Inferior parietal cortex (tissue), 1 donor: ENCODE measurements around the gene PIEZO2.
"Not testable (repeated sequence)": the region's sequence is repeated elsewhere in the genome, so short reads cannot be mapped to it uniquely, and the experiment has no call there.

Source experiments
- DNase-seq: peaks from one replicate; pipeline ENCODE4 v3.0.0-alpha.2; 2016; ENCODE audit errors: extremely low spot score

PIEZO2 gene

DNA sequence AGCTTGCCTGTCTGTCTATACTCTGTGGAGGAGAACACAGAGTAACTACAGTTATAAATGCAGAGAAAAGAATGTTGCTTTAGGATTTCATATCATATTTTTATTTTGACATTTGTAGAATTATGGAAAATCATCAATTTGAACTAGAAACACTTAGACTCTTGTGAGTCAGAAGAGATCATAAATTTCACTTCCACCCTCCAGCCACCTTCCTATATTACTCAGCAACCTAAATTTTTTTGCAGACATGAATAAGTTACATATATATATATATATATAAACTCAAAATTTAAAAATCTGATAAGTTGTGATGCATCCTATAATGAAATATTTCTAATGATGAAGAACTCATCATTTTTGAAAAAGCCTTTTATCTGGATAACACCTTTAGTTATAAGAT lies 172.3 kb downstream of the PIEZO2 start:
- no peak for DNase-seq

DNA sequence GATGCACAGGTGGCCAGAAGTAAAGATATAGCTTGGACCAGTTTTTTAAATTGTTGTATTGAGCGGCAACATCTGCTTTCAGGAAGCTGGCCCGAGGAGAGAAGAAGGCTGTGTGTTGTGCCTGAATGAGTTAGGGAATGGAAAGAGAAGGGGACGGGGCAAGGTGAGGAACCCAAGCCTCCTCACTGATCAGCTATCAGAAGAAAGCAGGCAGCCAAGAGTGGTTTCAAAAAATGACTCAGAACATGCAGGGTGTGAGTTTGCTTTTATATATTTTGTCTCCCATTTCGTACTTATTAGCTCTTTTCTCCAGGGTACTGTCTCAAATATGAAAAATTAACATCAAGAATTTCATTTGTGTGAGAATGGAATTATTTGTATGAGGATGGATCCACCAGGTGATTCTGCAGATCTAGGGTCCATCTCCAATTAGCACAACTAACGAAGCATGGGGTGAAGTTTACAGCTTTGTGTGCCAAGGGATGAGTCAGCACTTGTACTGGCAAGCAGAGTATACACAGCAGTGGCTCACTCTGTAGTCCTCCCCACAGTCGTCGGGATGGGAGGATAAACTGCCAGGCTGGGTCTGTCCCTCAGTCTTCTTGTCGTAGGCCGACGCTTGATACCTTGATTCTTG lies 175.7 kb downstream of the PIEZO2 start:
- no peak for DNase-seq

DNA sequence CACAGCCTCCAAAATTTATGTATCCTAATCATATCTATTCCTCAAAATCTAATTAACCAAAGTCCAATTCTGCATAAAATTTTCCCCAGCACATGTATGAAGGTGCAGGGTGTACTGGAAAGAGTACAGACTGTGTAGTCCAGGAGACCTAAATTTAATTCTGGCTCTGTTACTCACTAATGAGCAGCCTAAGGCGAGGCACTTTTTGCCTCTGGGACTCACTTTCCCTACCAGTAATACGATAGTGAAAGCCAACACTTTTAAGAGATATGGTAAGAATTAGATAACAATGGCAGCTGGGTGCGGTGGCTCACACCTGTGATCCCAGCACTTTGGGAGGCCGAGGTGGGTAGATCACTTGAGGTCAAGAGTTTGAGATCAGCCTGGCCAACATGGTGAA lies 177.7 kb downstream of the PIEZO2 start:
- DNase-seq = no peak

DNA sequence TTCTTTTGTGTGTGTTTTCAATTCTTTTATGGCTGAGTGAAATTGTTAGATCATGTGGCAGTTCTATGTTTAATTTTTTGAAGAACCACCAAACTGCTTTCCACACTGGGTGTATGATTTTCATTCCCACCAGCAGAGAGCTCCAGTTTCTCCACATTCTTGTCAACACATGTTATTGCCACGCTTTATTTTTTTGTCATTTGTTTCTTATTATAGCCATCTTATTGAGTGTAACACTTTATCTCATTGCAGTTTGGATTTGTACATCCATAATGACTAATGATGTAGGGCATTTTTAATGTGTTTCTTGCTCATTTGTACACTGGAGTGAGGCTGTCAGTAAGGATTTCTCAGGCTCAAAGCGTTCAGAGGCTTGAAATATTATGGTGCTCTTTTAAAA lies 184.2 kb downstream of the PIEZO2 start:
- no peak for DNase-seq

DNA sequence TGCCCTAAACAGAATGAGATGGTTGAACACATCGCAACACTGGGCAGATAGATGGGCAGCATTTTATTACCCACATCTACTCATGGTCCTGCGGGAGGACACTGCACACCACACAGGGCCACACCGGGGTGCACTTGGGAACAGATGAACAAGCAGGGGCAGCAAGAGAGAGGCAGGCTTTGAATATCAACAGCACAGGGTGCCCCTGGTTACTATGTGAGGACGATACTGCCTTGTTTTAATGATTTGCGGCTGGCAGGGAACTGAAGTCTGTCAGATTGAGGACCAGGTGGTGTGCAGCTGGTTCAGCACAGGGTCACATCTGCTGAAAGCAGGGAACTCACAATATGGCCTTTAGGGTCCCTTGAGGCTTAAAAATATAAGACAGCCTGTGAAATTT lies 195.7 kb downstream of the PIEZO2 start:
- no peak for DNase-seq

DNA sequence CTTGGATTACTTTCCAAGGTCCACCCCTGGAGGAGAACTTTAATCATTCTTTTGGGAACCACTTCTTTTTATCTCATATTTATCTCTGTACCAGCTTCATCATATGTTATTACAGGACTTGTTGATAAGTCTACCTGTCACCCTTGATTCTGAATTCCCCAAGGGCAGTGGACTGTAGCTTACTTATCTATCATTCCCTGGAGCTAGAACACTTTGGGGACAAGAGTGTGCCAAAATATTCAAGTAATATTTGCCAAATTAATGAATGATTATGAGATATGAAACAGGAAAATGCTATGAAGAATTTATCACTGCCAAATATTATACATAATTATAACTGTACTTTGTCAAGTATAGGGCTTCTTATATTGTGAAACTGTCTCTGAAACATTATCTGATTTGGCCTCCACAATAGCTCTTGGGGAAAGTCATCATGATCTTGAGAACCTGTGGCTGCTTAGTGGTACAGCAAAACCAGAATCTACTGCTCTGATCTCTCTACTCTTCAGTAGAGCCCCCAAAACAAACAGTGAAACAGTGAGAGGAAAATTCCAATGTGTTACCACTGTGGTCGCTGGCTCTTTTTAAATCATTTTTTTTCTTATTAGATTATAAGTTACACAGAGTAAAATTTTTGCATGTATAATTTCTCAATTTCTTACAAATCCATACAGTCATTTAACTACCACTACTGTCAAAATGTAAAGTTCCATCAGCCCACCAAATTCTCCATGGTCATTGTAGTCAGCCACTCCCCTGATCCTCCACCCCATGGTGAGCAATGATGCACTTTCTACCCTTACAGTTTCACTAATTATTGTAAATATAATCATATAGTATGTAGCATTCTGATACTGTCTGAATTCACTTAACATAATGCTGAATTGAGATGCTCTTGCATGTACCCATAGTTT lies 197.5 kb downstream of the PIEZO2 start:
- no peak for DNase-seq

DNA sequence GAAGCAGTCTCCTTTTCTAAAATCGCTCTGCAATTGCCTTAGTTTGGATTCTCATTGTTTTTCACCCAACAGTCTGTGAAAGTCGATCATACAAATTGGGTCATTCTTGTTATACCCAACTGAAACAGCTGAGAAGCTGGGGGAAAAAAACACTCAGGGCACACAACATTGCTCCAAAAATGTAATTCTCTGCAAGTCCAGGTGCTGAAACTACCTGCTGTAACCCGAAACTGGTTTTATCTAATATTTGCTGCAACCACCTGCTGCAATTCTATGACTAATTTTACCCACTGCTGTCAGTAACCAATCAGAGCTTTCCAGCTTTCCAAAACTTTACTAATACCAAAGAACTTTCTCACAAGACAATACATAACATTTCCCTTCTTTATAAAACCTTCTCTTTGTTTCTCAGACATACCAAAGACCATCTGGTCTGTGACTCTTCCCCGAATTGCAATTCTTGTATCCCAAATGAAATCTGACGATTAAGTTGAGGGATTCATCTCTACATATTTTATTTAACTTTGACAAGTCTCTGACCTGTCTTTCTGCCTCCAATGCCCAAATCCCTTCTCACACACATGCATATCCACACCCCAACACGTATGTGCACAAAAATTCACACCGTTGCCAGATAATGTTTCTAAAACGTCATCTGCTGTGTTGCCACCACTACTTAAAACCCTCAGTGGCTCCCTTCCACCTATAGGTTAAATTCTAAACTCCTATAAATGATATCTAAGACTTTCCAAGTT lies 198.3 kb downstream of the PIEZO2 start:
- DNase-seq = no peak

DNA sequence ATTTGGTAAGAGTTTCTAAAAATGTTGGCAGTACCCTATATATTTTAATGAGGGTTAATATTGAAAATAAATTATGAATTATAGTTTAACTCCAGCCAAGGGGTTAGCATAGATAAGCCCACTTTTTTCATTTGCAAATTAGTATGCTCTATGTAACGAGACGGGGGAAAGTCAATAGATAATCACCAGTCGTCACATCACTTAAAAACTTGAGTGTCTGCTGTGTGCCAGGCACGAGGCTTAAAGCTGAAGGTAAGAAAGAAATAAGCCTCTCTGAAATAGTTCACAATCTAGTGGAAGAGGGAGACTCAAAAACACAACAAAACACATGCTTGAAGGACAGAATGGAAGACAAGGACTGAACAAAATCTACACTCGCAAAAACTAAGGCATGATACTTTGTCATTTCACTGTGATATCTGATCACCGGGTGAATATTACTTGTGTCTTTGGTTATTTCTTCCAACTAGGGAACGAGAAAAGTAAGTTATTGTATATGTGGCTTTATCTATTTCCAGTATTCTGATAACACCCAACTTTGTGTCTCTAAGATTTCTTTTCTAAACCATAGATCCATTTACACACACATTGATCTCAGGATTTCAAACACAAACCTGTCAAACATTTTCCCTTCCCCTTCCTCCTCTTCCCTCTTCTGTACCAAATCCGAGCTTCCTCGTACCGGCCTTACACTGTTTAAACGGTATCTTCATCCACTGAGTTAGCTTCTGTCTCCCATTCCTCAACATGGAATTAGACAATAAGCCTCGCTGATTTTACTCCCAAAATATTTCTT lies 199.1 kb downstream of the PIEZO2 start:
- DNase-seq = no peak

DNA sequence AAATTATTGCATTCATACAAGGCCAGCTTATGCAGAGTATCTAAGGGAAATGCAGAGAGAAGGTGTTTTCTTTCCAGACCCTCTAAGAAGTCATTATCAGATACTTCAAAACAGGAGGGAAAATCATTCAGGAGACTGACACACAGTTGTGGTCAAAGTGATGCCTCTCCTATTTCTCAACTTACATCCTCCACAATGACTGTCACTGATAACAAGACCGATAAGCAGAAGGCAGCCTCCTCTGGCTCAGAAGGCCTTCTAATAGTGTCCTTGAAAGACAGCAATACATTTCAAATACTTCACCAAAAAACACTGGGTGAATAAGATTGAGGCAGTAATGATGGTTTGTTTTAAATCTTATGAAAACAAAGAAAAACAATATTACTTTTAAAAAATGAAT lies 199.7 kb downstream of the PIEZO2 start:
- DNase-seq = no peak

DNA sequence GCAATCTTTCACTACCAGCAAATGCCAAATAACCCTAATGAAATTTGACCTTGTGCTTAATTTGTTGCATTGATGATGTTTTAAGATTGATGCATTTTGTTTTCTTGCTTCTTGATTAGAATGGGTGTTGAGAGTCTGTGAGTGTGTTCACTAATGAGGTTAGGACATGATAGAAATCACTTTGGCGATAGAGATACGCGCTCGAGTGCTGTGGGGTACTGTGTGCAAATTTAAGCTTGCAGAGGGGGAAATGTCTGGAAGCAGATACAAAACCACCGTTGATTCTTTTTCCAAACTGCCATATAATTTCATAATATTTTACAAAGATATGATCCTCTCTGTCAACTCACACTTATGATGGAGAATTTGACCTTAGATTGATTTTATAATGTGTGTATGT lies 200.9 kb downstream of the PIEZO2 start:
- no peak for DNase-seq

DNA sequence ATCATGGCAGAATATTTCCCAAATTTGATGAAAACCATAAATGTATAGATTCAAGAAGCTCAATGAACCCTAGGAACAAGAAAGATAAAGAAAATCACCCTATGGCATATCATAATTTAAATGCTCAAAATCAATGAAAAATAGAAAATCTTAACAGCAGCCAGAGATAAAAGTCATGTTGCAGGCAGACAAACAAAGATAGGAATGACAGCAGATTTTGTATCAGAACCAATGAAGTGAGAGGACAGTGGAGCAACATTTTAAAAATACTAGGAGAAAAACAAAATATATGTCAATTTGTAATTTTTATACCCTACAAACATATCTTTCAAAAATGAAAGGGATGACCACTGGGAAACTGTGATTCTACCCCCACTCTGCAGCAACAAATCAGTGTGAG lies 203.3 kb downstream of the PIEZO2 start:
- DNase-seq = no peak

DNA sequence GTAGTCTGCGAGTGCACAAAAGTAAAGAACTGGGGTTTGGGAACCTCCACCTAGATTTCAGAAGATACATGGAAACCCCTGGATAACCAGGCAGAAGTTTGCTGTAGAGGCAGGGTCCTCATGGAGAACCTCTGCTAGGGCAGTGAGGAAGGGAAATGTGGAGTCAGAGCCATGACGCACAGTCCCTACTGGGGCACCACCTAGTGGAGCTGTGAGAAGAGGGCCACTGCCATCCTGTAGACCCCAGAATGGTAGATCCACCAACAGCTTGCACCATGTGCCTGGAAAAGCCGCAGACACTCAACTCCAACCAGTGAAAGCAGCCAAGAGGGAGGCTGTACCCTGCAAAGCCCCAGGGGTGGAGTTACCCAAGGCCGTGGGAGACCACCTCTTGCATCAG lies 206.4 kb downstream of the PIEZO2 start:
- no peak for DNase-seq

DNA sequence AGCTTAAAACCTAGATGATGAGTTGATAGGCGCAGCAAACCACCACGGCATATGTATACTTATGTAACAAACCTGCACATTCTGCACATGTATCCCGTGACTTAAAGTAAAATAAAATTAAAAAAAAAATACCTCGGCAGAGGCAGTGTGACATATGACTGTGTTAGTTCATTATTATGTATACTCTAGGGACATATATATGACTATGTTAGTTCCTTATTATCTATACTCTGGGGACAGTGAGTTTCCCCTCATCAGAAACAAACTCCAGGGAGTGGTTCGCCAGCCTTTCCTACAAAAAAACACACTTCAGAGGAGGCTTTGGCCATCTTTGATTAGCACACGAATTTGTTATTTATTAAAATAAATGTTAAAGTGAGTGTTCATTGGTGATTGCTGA lies 209.5 kb downstream of the PIEZO2 start:
- DNase-seq = no peak

DNA sequence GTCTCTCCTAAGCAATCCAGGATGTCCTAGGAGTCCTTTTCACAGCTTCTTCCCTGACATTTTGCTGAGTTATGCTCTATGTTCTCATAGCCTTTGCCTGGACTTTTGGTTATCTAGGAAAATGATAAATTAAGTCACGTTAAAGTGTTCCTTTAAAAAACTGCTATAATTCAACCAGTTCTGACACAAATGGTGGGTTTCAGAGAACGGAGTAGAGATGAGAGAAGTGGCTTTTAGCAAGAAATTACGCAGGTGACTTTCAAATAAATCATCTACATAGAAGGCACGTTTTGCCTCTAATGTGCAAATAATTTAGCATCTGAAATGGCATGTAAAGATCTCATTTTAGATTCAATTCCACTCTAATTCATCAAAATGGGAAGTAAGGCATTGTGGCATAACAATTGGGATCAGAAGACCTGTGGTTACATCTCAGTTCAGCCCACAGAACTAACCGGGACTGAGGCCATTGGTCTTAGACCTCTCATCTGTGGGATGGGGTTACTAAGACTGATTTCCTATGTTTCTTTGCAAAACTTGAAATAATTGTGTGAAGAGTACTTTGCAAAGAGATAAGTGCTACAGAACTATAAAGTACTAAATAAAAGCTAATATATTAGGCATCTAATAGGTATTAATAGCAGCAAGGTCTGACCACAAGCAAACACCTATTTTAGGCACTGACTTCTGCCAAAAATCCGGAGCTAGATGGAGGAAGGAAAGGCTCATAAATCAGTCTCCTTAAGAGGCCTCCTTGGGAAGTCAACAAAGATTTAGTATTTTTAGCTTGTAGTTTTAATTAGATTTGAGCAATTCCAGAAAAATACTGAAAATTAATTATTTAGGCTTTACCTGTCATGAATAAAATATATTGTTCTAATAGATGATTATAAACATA lies 211.4 kb downstream of the PIEZO2 start:
- no peak for DNase-seq

DNA sequence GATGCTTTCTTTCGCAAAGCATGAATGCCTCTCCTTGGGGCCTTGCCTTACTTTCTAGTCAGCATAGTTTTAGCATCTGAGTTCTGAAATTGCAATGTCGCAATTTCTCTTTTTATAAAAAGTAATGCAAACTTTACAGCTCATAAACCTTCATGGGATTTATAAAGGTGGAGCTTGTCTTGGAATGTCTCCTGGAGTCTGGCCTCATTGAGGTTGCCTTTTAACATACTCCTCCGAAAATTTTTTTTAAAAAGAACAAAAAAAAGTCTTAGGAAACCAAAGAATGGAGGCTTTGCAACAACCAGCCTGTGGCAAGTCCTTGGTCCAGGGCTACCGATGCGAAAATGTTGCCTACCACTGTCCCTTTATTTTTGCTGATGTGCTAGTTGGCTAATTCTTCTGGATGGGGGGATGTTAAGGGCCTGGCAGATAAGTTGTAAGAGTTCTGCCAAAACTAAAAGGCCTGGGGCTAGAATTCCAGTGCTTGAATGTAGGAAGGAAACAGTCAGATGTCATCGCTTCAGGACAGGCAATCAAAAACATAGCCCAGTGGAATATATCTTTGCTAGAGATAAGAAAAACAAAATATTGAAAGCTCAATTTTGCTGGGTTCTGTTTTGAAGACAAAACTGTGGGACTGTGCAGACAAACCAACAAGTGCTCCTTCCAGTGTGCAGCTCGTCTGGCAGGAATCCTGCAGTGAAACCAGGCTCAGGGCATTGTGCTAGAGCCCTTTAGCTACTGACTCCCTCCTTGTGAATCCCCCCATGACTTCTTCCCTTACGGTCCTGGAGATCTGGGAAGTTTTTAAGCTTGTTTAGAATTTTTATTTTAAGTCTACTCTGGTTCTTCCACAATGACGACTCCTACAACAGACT lies 213.0 kb downstream of the PIEZO2 start:
- no peak for DNase-seq

DNA sequence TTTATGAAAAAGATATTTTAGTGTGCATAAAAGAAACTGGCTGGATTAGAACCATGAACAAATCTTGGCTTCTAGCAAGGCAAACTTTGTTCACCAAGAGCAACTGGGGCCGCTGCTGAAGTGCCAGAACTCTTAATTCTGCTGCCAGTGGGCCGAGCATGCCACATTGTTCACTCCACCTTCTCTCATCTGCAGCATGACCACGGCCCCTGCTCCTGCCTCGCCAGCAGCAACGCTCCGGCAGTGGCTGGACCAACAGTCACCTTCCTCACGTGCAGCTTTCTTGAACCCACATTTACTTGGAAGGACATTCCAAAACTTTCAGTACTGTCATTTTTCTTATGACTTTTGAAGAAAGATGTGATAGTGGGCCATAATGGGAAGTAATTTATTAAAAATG lies 213.8 kb downstream of the PIEZO2 start:
- no peak for DNase-seq

DNA sequence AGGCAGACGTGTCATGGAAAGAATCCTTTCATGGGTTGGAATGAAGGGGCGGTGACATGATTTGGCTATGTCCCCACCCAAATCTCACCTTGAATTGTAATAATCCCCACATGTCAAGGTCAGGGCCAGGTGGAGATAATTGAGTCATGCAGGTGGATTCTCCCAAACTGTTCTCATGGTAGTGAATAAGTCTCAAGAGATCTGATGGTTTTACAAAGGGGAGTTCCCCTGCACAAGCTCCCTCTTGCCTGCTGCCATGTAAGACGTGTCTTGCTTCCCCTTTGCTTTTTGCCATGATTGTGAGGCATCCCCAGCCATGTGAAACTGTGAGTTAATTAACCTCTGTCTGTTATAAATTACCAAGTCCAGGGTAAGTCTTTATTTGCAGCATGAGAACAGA lies 215.7 kb downstream of the PIEZO2 start:
- not testable (repeated sequence) for DNase-seq

DNA sequence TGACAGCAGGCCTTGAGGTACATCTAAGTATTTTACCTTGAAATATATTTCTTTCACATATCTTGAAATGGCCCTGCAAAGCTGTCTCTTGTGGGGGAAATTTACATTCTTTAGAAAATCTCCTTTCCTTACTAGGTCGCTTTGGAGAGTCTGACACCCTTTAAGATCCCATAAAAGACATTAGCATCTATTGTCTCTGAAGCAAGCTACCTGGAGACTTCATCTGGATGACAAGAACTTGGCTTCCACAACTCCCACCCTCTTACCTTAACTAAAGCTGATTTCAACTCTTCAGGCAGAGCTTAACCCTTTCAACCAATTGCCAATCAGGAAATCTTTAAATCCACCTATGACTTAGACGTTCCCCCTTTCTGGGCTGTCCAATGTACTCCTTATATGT lies 219.3 kb downstream of the PIEZO2 start:
- no peak for DNase-seq

DNA sequence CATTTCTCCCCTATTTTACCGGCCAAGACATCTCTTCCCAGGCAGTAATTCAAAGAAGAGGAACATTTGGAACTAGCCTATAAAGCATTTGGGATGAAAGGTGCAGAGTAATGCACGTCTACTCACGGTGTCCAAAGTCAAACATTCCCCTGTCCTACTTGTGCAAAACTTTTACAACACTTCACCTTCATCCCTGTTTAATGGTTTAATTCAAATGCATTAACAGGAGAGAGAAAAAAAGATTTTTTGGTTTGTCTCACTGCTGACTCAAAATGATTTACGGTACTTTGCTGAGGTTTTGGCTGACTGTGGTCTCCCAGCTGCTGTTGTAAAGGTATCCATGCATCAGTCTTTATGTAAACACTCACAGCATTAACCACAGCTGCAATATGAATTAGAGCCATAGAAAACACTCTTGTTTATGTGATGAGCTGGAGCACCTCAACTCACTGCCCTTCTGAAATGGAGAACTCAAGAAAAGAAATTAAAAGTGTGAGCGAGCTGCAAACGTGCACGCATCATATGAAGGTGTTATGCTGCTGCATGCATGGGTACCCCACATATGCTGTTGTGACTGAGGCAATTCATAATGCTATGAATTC lies 220.5 kb downstream of the PIEZO2 start:
- DNase-seq = no peak
